CD4-positive, alpha-beta T cell (primary cell): Measurements from ENCODE around the gene SH3BGRL3. TPM values are rescaled to one million over a fixed set of nuclear protein-coding genes. Genes with fewer than 3 reads are reported as not detected.
"Not testable (repeated sequence)": the region's sequence is repeated elsewhere in the genome, so short reads cannot be mapped to it uniquely, and the experiment has no call there.

ENCODE experiments used
- ATAC-seq: fragments of 200-7000 bp; cut with Tn5 transposase; one replicate; pipeline ENCODE4 v1.10.0; 2022; ENCODE audit warnings: mild to moderate bottlenecking; ENCODE audit not compliant: poor library complexity
- CTCF ChIA-PET: fragments of 350-600 bp; sonication (Branson Sonifier 250); formaldehyde crosslinking; loops from one replicate; lab custom pipeline; 2021; ENCODE audit warnings: antibody characterized with exemption, inconsistent platforms; lab: Charles Lee
- POLR2A ChIA-PET: fragments of 350-600 bp; sonication (Branson Sonifier 250); formaldehyde crosslinking; loops from one replicate; lab custom pipeline; 2021; ENCODE audit warnings: antibody characterized with exemption, inconsistent platforms; lab: Charles Lee
- DNase-seq, 14 experiments: peaks; one replicate each; pipeline ENCODE4 v3.0.0-alpha.2; 2013 to 2020; ENCODE audit warnings: mixed read lengths in 2 of 14
- H3K27ac ChIP-seq, 2 donors: one replicate each; pipeline versions ENCODE4 v1.5.1 to v1.7.0; 2013; ENCODE audit warnings: low read length in 2 of 2, low read depth in 1 of 2, mild to moderate bottlenecking in 1 of 2
- H3K27me3 ChIP-seq, 2 experiments: 1 replicate in 1 of 2; 2 replicates in 1 of 2; pipeline versions ENCODE4 v1.6.1 to v1.7.0; 2013; ENCODE audit warnings: low read length in 2 of 2, control low read depth in 1 of 2, mild to moderate bottlenecking in 1 of 2, moderate library complexity in 1 of 2; ENCODE audit not compliant: insufficient read depth in 2 of 2, control insufficient read depth in 1 of 2
- H3K36me3 ChIP-seq: one replicate; pipeline ENCODE4 v1.6.1; 2013; ENCODE audit warnings: low read length, control low read depth; ENCODE audit not compliant: insufficient read depth
- H3K4me1 ChIP-seq: one replicate; pipeline ENCODE4 v1.6.1; 2013; ENCODE audit warnings: low read length, control low read depth; ENCODE audit not compliant: insufficient read depth
- H3K4me3 ChIP-seq: one replicate; pipeline ENCODE4 v1.5.1; 2013; ENCODE audit warnings: mild to moderate bottlenecking, low read length, moderate library complexity
- H3K9me3 ChIP-seq, 2 experiments: 1 replicate in 1 of 2; 2 replicates in 1 of 2; pipeline versions ENCODE4 v1.6.1 to v1.7.0; 2013; ENCODE audit warnings: low read length in 2 of 2, mild to moderate bottlenecking in 2 of 2, control low read depth in 1 of 2, moderate library complexity in 1 of 2; ENCODE audit not compliant: control insufficient read depth in 1 of 2, insufficient read depth in 1 of 2
- H3K27ac Mint-ChIP-seq: one replicate; pipeline ENCODE4 v1.8.0; 2020; ENCODE audit warnings: mixed read lengths
- H3K27me3 Mint-ChIP-seq: one replicate; pipeline ENCODE4 v1.8.0; 2021; ENCODE audit warnings: mixed read lengths
- H3K36me3 Mint-ChIP-seq: one replicate; pipeline ENCODE4 v1.8.0; 2021; ENCODE audit warnings: low read depth, mixed read lengths
- H3K4me1 Mint-ChIP-seq: one replicate; pipeline ENCODE4 v1.8.0; 2021; ENCODE audit warnings: low read depth, mixed read lengths
- H3K4me3 Mint-ChIP-seq: one replicate; pipeline ENCODE4 v1.8.0; 2020; ENCODE audit warnings: mild to moderate bottlenecking, mixed read lengths
- H3K9me3 Mint-ChIP-seq: one replicate; pipeline ENCODE4 v1.8.0; 2020; ENCODE audit warnings: mixed read lengths
- intact Hi-C, 2 experiments: fragments of 100-400 bp; cut with DNase I in 1 of 2; cut with micrococcal nuclease in 1 of 2; formaldehyde crosslinking; loops; one replicate each; pipeline versions ENCODE4 v1.15.1 to v1.9.0; 2023 to 2025; cut with DNase I, micrococcal nuclease
- total RNA-seq, 174 experiments: library from RNA in 2 of 174; stranded (reverse) in 2 of 174; gene quantifications; one replicate each; pipeline ENCODE4 v1.2.3 and lab custom pipeline; 2021 to 2026
- TF ChIP-seq, protein P1 (sequence below): fragments of 200-600 bp; IDR thresholded peaks from one replicate; pipeline ENCODE4 v1.8.0; 2022; ENCODE audit warnings: antibody characterized with exemption, mild to moderate bottlenecking

Gene SH3BGRL3
- total RNA-seq, 2 experiments from 2014 or later: 178 to 193 TPM

GRCh38 chr1:26291433-26291832, 11.5 kb downstream of the SH3BGRL3 start:
- Mint-ChIP-seq H3K4me3 (no peak overlapping the region), H3K9me3 (no peaks in the 10 kb centered on the region), H3K27ac (peak overlapping the region; percentile 95), H3K4me1 (peaks cover 71% of the 10 kb centered on the region), H3K36me3 (peaks cover 11% of the 10 kb centered on the region), H3K27me3 (no peaks in the 10 kb centered on the region)
- intact Hi-C loops: no loop called here
- Histone ChIP-seq H3K27ac (peak overlapping the region; percentile 89 to 94), H3K9me3 (no peaks in the 10 kb centered on the region), H3K36me3 (peaks cover 7% of the 10 kb centered on the region), H3K27me3 (no peaks in the 10 kb centered on the region), H3K4me3 (no peak overlapping the region), H3K4me1 (peaks cover 80% of the 10 kb centered on the region)
- DNase-seq (no peak), ATAC-seq (no peak)
- ChIA-PET POLR2A (interaction anchor here (2.4 to 20.7 kb wide), 3 partner anchors 9 to 30 kb away, joined by 6 to 977 read pairs (median 270); partner anchors contain the start of genes CD52 and UBXN11), CTCF (interaction anchor here (8.8 kb wide), 1 partner anchor 28 kb away, joined by 223 read pairs; the partner anchor contains the start of gene CD52)
- TF ChIP-seq, protein P1, sequence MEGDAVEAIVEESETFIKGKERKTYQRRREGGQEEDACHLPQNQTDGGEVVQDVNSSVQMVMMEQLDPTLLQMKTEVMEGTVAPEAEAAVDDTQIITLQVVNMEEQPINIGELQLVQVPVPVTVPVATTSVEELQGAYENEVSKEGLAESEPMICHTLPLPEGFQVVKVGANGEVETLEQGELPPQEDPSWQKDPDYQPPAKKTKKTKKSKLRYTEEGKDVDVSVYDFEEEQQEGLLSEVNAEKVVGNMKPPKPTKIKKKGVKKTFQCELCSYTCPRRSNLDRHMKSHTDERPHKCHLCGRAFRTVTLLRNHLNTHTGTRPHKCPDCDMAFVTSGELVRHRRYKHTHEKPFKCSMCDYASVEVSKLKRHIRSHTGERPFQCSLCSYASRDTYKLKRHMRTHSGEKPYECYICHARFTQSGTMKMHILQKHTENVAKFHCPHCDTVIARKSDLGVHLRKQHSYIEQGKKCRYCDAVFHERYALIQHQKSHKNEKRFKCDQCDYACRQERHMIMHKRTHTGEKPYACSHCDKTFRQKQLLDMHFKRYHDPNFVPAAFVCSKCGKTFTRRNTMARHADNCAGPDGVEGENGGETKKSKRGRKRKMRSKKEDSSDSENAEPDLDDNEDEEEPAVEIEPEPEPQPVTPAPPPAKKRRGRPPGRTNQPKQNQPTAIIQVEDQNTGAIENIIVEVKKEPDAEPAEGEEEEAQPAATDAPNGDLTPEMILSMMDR: no peak

- H3K36me3 Mint-ChIP-seq: peaks cover 12% of the 10 kb centered on the region
- ATAC-seq: no peak
- peaks cover 68% of the 10 kb centered on the region for H3K4me1 Mint-ChIP-seq
- DNase-seq: no peak
- Histone ChIP-seq H3K36me3 (peaks cover 7% of the 10 kb centered on the region), H3K9me3 (no peaks in the 10 kb centered on the region), H3K27me3 (no peaks in the 10 kb centered on the region), H3K4me3 (no peak overlapping the region), H3K27ac (peak overlapping the region; percentile 89 to 94), H3K4me1 (peaks cover 78% of the 10 kb centered on the region)
- H3K27me3 Mint-ChIP-seq: no peaks in the 10 kb centered on the region
- peak overlapping the region; percentile 95 for H3K27ac Mint-ChIP-seq
- CTCF ChIA-PET: no interaction called here
- intact Hi-C loops: no loop called here
- TF ChIP-seq, protein P1: no peak
- no peaks in the 10 kb centered on the region for H3K9me3 Mint-ChIP-seq
- POLR2A ChIA-PET: interaction anchor here (11.7 to 20.7 kb wide), 2 partner anchors 17 to 30 kb away, joined by 270 to 977 read pairs; partner anchors contain the start of genes CD52 and UBXN11
- no peak overlapping the region for H3K4me3 Mint-ChIP-seq
These were observed 12.1 kb downstream of the SH3BGRL3 start for GRCh38 chr1:26291939-26292338.

- H3K9me3 Mint-ChIP-seq, H3K27me3 ChIP-seq, H3K4me3 Mint-ChIP-seq, intact Hi-C loops, H3K9me3 ChIP-seq, H3K27me3 Mint-ChIP-seq, DNase-seq, ATAC-seq, H3K4me3 ChIP-seq, CTCF ChIA-PET: not testable (repeated sequence)
- H3K36me3 ChIP-seq: peaks cover 11% of the 10 kb centered on the region
- Mint-ChIP-seq H3K27ac (peak overlapping the region; percentile 66), H3K4me1 (peaks cover 60% of the 10 kb centered on the region), H3K36me3 (peaks cover 12% of the 10 kb centered on the region)
- peak overlapping the region; percentile 15 to 55 for H3K27ac ChIP-seq
- POLR2A ChIA-PET: interaction anchor here (11.7 to 20.7 kb wide), 2 partner anchors 16 to 29 kb away, joined by 270 to 977 read pairs; partner anchors contain the start of genes CD52 and UBXN11
- peaks cover 77% of the 10 kb centered on the region for H3K4me1 ChIP-seq
These were observed 12.8 kb downstream of the SH3BGRL3 start for GRCh38 chr1:26292735-26293134.
